Measurements from ENCODE around the gene TBPL1. TPM values are rescaled to one million over a fixed set of nuclear protein-coding genes. Genes with fewer than 3 reads are reported as not detected.

The TBPL1 gene
- total RNA-seq, 6 donors from 2014 or later = 2.6 to 18.0 (median 9.5) TPM

- no peaks in the 10 kb centered on the region for H3K36me3 ChIP-seq
- H3K4me3 ChIP-seq = peak overlapping the region; percentile 84 to 99 (median 89)
- ATAC-seq (ENCODE audit: low FRiP score in 2 of 2) (peak; percentile 69 to 86), DNase-seq (peak; percentile 56 to 90)
- no peaks in the 10 kb centered on the region for H3K9me3 ChIP-seq
- H3K4me1 ChIP-seq = peaks cover 21 to 31% (median 22%) of the 10 kb centered on the region in 4 donors
- H3K27ac ChIP-seq = peak overlapping the region; percentile 88 to 91 (median 90)
- WGBS, 2 donors = 0% methylated on average over 25 to 32 of the region's 65 CpGs
- no peaks in the 10 kb centered on the region for H3K27me3 ChIP-seq
- peak in 1 of 2 donors; percentile 49 for TF ChIP-seq POLR2AphosphoS5 (IDR thresholded peaks at IDR 0.05)
- peak in 2 of 4 donors; percentile 20 to 24 for TF ChIP-seq POLR2A (IDR thresholded peaks at IDR 0.05)
- no peak for TF ChIP-seq EP300 (IDR thresholded peaks at IDR 0.05)
- TF ChIP-seq CTCF (IDR thresholded peaks at IDR 0.05) = peak; percentile 22 to 79 (median 52)
Measured at GRCh38 chr6:133951881-133952814, 876 bp upstream of the TBPL1 start.

GRCh38 chr6:133953634-133954415, 801 bp downstream of the TBPL1 start:
- H3K9me3 ChIP-seq = no peaks in the 10 kb centered on the region
- ATAC-seq (ENCODE audit: low FRiP score in 2 of 2) = no peak
- H3K4me1 ChIP-seq = peaks cover 22 to 32% (median 30%) of the 10 kb centered on the region in 4 donors
- no peak for DNase-seq
- no peaks in the 10 kb centered on the region for H3K36me3 ChIP-seq
- peak overlapping the region; percentile 84 to 99 (median 89) for H3K4me3 ChIP-seq
- 8 to 10% methylated on average over 23 of the region's 23 CpGs for WGBS, 2 donors
- H3K27me3 ChIP-seq = no peaks in the 10 kb centered on the region
- TF ChIP-seq POLR2AphosphoS5 (IDR thresholded peaks at IDR 0.05) (no peak), POLR2A (IDR thresholded peaks at IDR 0.05) (no peak), CTCF (IDR thresholded peaks at IDR 0.05) (no peak), EP300 (IDR thresholded peaks at IDR 0.05) (no peak)
- H3K27ac ChIP-seq = peak overlapping the region; percentile 88 to 91 (median 90)

GRCh38 chr6:133954657-133955576, 1.9 kb downstream of the TBPL1 start:
- no peaks in the 10 kb centered on the region for H3K9me3 ChIP-seq
- TF ChIP-seq EP300 (IDR thresholded peaks at IDR 0.05) = no peak
- no peak for TF ChIP-seq POLR2A (IDR thresholded peaks at IDR 0.05)
- no peak for TF ChIP-seq CTCF (IDR thresholded peaks at IDR 0.05)
- TF ChIP-seq POLR2AphosphoS5 (IDR thresholded peaks at IDR 0.05) = no peak
- H3K27me3 ChIP-seq = no peaks in the 10 kb centered on the region
- peak overlapping the region in 1 of 4 donors; percentile 92 for H3K4me3 ChIP-seq
- peaks cover 31 to 38% (median 33%) of the 10 kb centered on the region in 4 donors for H3K4me1 ChIP-seq
- H3K36me3 ChIP-seq = no peaks in the 10 kb centered on the region
- H3K27ac ChIP-seq = no peak overlapping the region
- ATAC-seq (ENCODE audit: low FRiP score in 2 of 2) = no peak
- DNase-seq = no peak
- 75 to 78% methylated on average over 7 of the region's 7 CpGs for WGBS, 2 donors
